CD4-positive, alpha-beta T cell treated with Interferon gamma for 1 hour (primary cell): ENCODE measurements around the gene DCST1.
A peak's percentile ranks its signal among the peaks of the same experiment; 100 is the strongest.
"Not testable (repeated sequence)": the region's sequence is repeated elsewhere in the genome, so short reads cannot be mapped to it uniquely, and the experiment has no call there.

Experiments used
- DNase-seq: peaks from one replicate; pipeline ENCODE4 v3.0.0-alpha.2; 2020

DCST1 gene

GRCh38 chr1:155033524-155033923 lies at the start of gene DCST1, which contains the start of gene DCST2:
TSS of gene DCST1 (plus strand) at chr1:155033824. CDS start at chr1:155034037, 213 bp downstream.
TSS of gene DCST2 (minus strand) at chr1:155033781. CDS start at chr1:155033701, 80 bp downstream.
- DNase-seq: no peak

- not testable (repeated sequence) for DNase-seq
Measured at GRCh38 chr1:154986736-154987135, 46.9 kb upstream of the DCST1 start.

GRCh38 chr1:154987326-154987725 lies 46.3 kb upstream of the DCST1 start:
- DNase-seq: no peak

- no peak for DNase-seq
Measured at GRCh38 chr1:154988058-154988954, 45.3 kb upstream of the DCST1 start.

- DNase-seq: no peak
Measured at GRCh38 chr1:154989195-154989860, 44.3 kb upstream of the DCST1 start.

GRCh38 chr1:154990276-154990675 lies 43.3 kb upstream of the DCST1 start:
- no peak for DNase-seq

- no peak for DNase-seq
Measured at GRCh38 chr1:154992721-154993571, 40.7 kb upstream of the DCST1 start.

- no peak for DNase-seq
Measured at GRCh38 chr1:154993572-154994268, 39.9 kb upstream of the DCST1 start, which contains the start of gene LENEP. TSS of gene LENEP (plus strand) at chr1:154993586. CDS start at chr1:154993608, 22 bp downstream.

- DNase-seq: no peak
Measured at GRCh38 chr1:154994269-154994587, 39.4 kb upstream of the DCST1 start.

GRCh38 chr1:154994591-154994990 lies 39.0 kb upstream of the DCST1 start:
- DNase-seq: no peak

GRCh38 chr1:154995301-154995983 lies 38.2 kb upstream of the DCST1 start:
- not testable (repeated sequence) for DNase-seq

GRCh38 chr1:154996966-154997701 lies 36.5 kb upstream of the DCST1 start:
- no peak for DNase-seq

GRCh38 chr1:154998201-154998780 lies 35.3 kb upstream of the DCST1 start:
- DNase-seq: no peak

- peak; percentile 72 for DNase-seq
Measured at GRCh38 chr1:154998818-154999570, 34.6 kb upstream of the DCST1 start.

- DNase-seq: no peak
Measured at GRCh38 chr1:154999571-155000410, 33.8 kb upstream of the DCST1 start.

- DNase-seq: no peak
Measured at GRCh38 chr1:155000411-155000725, 33.3 kb upstream of the DCST1 start.

GRCh38 chr1:155000726-155001424 lies 32.7 kb upstream of the DCST1 start:
- peak; percentile 76 for DNase-seq

GRCh38 chr1:155001425-155001674 lies 32.3 kb upstream of the DCST1 start:
- DNase-seq: no peak
